Skeletal muscle cell (primary cell): ENCODE data around the gene RELB.
"Not testable (repeated sequence)": the region's sequence is repeated elsewhere in the genome, so short reads cannot be mapped to it uniquely, and the experiment has no call there.

Source experiments
- DNase-seq: peaks from one replicate; pipeline ENCODE4 v3.0.0-alpha.2; 2010; ENCODE audit warnings: low read depth
- H3K4me3 ChIP-seq: 2 replicates; pipeline ENCODE4 v1.5.1; 2011; ENCODE audit warnings: low read depth, mild to moderate bottlenecking, control low read depth, low read length, moderate library complexity

The RELB gene

GRCh38 chr19:45001087-45001739, at the start of gene RELB:
Gene RELB, plus strand, starts transcription at chr19:45001464. Its CDS starts 116 bp downstream, at chr19:45001580.
- DNase-seq = peak; percentile 55
- peak within 1 kb of the TSS; percentile 73 for H3K4me3 ChIP-seq

- no peak for DNase-seq
Measured at GRCh38 chr19:44954278-44954648, 47.0 kb upstream of the RELB start.

DNA sequence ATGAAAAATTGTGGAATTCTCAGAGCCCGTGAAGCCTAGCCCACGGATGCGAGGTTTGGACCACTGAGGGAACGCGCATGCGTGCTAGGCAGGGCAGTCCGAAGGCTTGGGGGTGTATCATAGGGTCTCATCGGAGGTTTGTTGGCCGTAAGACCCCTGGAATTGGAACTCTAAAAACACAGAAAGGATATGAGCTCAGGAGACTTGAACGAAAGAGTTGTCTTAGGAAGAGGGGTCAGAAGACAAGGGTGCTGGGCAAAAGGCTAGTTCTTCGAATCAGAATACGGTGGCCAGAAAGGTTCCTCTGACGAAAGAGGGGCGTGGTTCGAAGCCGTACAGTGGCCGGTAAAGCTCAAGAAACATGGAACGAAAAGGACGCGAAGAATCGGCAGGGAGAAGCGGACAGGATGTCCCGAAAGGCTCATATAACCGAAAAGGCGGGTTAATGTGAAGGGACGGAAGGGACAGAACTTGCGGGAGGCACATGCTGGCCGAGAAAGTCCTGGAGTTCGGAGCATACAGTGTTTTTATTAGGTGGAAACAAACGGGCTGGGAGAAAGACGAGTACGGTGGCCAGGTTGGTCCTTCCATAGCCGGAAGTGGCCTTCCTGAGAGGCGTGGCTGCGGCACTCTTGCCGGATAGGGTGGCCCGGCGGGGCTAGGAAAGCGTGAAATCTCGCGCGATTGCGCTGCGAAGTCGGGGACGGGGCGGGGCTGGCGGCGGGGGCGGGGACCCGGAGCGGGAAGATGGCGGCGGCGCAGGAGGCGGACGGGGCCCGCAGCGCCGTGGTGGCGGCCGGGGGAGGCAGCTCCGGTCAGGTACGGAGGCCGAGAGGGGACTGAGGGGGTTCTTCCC, 46.4 kb upstream of the RELB start, which contains the start of gene CLPTM1:
Gene CLPTM1 (plus strand): TSS at position 732 of the 856 bp plus-strand sequence. CDS start 16 bp downstream, at position 748.
- peak; percentile 90 for DNase-seq
- H3K4me3 ChIP-seq = peak within 1 kb of the TSS; percentile 95

More at GRCh38 chr19:44954278-44954648, 47.0 kb upstream of the RELB start:
- H3K4me3 ChIP-seq = peak overlapping the region; percentile 95

GRCh38 chr19:44955505-44956439, 45.5 kb upstream of the RELB start:
- H3K4me3 ChIP-seq = peak overlapping the region; percentile 95
- DNase-seq = no peak

DNA sequence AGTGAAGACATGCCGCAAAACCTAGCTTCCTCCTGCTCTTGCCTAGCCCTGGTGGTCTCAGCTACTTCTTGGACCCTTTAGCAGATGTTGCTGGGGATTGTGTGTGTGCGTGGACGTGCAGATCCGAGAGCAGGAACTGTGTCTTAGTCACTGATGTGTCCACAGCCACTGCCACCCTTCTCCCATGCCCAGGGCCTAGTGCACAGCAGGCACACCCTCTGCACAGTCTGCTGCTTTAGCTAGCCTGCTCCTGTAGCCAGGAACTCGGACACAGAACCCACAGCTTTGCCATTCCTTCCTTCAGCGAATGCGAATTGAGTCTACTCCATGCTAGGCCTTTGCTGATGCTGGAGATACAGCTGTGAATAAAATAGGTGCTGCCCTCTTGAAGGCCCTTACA, 43.7 kb upstream of the RELB start:
- no peak overlapping the region for H3K4me3 ChIP-seq
- DNase-seq = no peak

DNA sequence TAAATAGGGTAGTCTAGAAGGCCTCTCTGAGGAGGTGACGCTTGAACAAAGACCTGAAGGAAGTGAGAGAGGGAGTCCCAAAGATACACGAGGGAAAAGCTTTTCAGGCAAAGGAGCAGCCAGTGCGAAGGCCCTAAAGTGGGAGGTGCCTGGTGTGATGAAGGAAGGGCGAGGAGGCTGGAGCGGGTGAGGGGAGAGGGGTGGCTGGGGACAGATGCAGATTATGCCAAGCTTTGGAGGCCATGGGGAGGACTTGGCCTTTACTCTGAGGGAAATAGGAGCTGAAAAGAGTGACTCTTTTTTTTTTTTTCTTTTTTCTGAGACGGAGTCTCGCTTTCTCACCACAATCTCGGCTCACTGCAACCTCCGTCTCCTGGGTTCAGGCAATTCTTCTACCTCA, 43.2 kb upstream of the RELB start:
- DNase-seq = no peak
- H3K4me3 ChIP-seq = no peak overlapping the region

DNA sequence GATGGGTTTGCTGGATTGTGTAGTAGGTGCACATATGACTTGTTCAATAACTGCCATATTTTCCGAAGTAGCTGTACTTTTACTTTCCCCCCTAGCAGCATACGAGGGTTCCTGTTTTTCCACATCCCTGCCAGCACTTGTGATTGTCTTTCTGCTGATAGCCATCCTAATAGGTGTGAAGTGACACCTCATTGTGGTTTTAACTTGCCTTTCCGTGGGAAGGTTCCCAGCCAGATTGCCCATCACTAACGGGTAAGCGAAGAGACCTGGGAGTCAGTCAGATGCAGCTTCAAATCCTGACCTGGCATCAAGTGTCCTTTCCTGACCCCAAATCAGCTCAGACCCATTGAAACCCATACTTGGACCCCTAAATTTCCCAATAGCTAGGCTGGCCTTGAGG, 41.6 kb upstream of the RELB start:
- no peak for DNase-seq
- no peak overlapping the region for H3K4me3 ChIP-seq

DNA sequence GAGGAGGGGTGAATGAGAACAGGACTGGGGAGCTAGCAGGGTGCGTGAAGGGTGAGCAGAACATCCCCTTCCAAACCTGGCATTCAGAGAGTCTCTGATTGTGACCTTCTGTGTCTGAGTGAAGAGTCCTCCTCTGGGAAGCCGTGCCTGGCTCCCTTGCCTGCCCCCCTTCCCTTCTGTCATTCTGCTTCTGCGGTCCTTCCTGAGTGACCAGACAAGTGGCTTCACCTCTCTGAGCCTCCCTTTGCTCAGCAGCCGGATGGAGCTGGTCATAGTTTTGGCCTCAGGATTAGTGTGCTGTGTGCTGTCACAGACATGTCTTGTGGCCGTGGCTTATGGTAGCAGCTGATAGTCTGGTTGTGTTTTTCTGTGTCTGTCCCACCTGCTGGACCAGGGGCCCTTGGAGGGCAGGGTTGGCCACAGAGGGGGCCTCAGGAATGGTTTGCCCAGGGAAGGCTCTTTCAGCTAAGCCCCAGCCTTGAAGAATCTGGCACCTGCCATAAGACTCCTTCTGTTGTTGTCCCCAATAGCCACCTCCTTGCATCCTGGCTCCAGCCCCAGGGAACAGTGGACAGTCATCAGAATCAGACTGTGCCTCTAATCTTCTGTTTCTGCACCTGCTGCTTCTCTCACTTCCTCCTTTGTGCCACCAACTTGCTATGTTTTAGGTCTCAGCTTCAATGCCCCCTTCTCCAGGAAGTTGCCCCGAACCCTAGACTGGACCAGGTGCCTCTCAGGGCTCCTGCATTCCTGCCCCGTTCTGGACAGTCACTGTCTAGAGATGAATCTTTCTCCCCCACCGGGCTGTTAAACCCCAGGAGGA, 40.1 kb upstream of the RELB start:
- no peak for DNase-seq
- no peak overlapping the region for H3K4me3 ChIP-seq

GRCh38 chr19:44961821-44962220, 39.4 kb upstream of the RELB start:
- no peak for DNase-seq
- H3K4me3 ChIP-seq = no peak overlapping the region

GRCh38 chr19:44968118-44968517, 33.1 kb upstream of the RELB start:
- H3K4me3 ChIP-seq = no peak overlapping the region

DNA sequence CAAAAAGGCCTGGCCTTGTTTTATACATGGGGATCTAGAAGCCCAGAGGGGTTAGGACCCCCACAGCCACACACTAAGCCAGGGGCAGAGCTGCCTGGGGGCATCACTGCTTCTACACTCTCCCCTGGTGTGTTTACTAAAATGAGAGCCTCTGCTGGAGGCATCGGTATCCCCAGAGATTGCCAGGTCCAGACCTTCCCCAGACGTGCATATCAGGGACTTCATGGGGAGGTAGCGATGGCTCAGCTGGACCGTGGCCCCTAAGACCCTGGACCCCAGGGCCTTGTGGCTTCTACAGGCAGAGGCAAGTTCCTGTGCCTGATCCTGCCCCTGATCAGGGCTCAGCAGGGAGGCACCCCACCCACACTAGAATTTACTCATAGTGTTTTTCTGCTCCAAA, 32.6 kb upstream of the RELB start:
- no peak overlapping the region for H3K4me3 ChIP-seq
- DNase-seq = no peak

More at GRCh38 chr19:44968118-44968517, 33.1 kb upstream of the RELB start:
- DNase-seq = no peak

- no peak overlapping the region for H3K4me3 ChIP-seq
- DNase-seq = no peak
Measured at GRCh38 chr19:44969437-44969836, 31.8 kb upstream of the RELB start.

DNA sequence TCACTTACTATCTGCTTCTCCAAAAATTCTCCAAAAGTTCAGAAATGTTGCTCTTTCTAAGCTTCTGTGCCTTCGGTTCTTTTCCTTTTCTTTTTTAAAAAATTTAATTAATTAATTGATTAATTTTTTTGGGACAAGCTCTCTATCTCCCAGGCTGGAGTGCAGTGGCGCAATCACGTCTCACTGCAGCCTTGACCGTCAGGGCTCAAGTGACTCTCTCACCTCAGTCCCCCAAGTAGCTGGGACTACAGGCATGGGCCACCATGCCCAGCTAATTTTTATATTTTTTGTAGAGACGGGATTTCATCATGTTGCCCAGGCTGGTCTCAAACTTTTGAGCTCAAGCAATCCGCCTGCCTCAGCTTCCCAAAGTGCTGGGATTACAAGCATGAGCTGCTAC, 29.8 kb upstream of the RELB start:
- not testable (repeated sequence) for DNase-seq, H3K4me3 ChIP-seq

DNA sequence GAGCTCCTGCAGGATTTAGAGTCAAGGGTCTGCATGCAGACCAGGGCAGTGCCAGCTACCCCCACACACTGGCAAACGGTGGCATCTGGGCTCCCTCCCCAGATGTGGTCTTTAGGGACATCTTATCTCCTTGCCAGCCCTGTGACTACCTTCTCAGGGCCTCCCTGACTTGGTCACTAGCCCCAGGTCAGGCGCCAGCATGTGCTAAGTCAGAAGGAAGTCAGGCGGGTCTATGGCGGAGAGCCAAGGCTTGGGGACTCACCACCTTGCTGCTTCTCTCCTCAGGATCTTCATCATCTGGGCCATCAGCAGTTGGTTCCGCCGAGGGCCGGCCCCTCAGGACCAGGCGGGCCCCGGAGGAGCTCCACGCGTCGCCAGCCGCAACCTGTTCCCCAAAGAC, 28.5 kb upstream of the RELB start:
- no peak for DNase-seq
- H3K4me3 ChIP-seq = no peak overlapping the region

GRCh38 chr19:44973982-44974735, 27.1 kb upstream of the RELB start:
- H3K4me3 ChIP-seq = no peak overlapping the region
- no peak for DNase-seq

GRCh38 chr19:44974857-44975256, 26.4 kb upstream of the RELB start:
- no peak overlapping the region for H3K4me3 ChIP-seq
- no peak for DNase-seq

DNA sequence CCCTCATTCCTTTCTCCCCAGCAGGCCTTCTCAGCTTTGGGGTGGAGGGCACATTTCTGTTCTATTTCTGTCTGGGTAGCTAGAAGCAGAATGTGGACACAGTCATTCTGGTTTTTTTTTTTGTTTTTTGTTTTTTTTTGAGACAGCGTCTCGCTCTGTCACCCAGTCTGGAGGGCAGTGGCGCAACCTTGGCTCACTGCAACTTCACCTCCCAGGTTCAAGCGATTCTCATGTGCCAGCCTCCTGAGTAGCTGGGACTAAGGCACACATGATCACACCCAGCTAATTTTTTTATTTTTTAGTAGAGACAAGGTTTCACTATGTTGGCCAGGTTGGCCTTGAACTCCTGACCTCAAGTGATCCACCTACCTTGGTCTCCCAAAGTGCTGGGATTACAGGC, 25.8 kb upstream of the RELB start:
- no peak overlapping the region for H3K4me3 ChIP-seq
- no peak for DNase-seq

DNA sequence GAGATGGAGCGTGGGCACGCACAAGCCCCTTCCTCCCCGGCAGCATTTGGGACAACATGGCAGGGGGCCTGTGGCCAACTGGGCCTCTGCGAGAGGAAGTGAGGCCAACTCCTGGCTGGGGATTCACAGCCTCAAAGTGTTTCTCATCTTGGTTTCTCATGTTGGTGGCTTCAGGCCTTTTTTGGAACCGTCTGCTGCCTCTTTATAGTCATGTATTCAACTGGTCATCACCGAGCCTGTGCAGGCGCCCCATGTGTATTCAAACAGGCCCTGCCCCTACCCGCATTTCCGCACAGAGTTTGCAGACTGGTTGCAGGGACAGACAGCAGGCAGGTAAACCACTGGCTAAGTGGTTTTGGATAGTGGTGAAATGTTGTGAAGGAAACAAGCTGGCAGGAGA, 17.3 kb upstream of the RELB start:
- no peak overlapping the region for H3K4me3 ChIP-seq
- no peak for DNase-seq
